ENCODE data around the gene ZBTB8A.
A peak's percentile ranks its signal among the peaks of the same experiment; 100 is the strongest.
"Not testable (repeated sequence)": the region's sequence is repeated elsewhere in the genome, so short reads cannot be mapped to it uniquely, and the experiment has no call there.

ZBTB8A gene

DNA sequence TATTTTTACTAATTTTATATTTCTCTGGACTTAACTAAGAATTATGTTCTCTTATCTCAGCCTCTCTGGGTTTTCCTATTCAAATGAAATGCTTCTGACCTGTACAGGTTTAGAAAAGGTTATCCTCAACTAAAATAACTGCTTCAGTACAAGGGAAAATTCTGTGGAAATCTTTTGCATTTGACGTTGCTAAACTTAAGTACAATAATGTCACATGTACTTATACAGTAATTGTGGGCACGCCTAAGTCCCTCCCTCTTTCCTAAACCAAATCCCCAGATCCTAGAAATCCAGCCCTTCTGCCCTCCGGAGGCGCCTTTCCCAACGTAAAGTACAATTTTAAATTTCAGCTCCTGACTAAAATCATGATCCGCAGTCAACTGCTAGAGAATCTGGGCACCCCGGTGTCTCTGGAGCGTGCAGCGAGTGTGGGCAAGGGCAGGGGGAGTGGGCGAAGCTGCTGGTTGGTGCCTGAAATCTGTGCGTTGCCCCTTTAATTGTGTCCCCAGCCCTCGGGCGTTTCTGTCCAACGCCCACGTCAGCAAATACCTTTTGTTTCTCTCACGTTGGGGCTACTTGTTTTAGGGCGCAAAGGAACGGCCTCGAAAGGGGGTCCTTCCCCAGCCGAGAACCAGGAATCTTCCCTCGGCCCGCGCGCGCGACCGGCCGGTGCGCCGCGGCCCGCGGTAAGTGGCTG is at the start of gene ZBTB8A:
Gene ZBTB8A, plus strand, starts transcription at position 541 of the 697 bp plus-strand sequence. CDS start 53,505 bp downstream, outside the sequence.
- DNase-seq (ENCODE audit: insufficient read length, low spot score) (no peak), FAIRE-seq (no peak)

DNA sequence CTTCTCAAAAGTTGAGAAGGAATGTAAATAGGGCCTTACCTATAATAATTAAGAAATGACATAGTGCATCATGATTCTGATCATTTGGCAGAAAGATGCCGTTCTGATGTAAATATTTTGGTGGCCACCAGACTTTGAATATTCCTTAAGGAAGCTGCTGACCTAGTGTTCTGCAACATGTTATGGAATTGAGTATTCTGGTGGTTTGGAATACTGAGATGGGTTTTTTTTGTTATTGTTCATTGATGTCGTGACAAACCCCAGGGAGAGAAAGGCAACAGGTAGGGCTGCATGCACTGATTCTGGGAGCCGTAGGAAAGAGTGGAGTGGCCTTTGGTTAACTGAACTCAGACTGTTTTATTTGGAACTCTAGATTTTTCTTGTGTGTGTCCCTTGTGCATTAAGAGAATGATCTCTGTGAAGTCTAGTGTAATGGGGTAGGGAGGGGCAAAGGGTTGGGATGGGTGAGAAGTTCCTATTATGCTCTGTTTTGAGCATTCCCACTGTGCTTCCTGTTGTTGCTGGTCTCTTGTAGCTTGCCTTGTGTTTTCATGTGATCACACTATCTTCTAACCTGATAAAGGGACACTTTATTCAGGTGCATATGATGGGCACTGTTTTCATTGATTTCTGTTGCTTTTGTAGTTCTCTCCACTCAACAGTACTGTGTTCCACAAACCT is 49.3 kb upstream of the ZBTB8A start:
- no peak for FAIRE-seq

DNA sequence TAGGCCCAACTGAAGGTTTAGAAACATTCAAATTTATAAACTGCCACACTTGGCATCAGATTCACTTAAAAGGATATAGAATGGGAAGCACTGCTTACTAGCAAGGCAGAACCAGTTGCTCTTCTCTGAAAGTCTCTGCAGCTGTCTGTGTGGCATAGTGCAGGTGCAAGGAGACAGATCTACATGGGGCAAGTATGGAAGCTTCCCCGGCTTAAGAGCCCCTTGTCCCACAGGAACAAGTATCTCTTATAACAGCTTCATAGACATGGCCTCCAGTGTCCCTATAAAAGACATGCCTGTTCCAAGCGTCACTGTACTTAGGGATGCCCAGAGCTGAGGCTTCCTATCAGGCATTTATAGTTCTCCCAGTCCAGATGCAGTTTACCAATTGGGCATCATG is 47.8 kb upstream of the ZBTB8A start:
- DNase-seq (ENCODE audit: insufficient read length, low spot score), result no peak
- no peak for FAIRE-seq

More for the DNA sequence above, 49.3 kb upstream of the ZBTB8A start:
- DNase-seq (ENCODE audit: insufficient read length, low spot score), result no peak

DNA sequence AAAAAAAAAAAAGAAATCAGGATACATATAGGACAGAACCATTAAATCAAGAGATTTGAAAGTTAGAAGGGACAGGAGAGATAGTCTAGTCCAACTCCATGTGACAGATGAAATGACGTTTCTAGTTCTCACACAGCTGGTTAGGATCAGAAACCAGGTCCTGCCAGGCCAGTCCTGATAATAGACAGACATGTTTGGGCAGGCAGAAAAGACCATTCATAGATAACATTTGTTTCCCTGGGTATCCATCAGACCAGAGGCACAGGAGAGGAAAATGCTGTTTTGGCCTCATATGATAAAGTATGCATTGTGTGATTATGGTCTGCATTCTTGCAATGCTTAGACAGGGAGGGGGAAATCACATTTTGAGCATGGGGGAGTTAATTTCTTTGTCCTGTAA is 45.0 kb upstream of the ZBTB8A start:
- DNase-seq (ENCODE audit: insufficient read length, low spot score) (no peak), FAIRE-seq (no peak)

DNA sequence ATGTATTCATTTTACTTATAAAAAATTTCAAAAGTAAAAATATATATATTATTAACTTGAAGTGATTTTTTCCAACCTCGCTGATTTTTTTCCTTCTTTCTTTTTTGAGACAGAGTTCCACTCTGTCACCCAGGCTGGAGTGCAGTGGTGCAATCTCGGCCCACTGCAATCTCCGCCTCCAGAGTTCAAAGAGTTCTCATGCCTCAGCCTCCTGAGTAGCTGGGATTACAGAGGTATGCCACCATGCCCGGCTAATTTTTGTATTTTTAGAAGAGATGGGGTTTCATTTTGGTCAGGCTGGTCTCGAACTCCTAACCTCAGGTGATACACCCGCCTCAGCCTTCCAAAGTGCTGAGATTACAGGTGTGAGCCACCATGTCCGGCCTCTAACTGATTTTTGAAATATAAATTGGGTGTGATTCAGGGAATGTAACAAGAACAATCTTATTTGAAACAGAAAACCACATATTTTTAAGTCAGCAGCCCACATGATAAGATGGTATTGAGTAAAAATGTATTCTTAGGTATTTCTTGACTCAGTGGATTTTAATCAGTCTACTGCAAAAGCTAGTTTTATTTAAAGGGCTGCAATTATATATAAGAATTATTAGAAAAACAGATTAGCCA is 44.4 kb upstream of the ZBTB8A start:
- no peak for FAIRE-seq
- no peak for DNase-seq (ENCODE audit: insufficient read length, low spot score)

DNA sequence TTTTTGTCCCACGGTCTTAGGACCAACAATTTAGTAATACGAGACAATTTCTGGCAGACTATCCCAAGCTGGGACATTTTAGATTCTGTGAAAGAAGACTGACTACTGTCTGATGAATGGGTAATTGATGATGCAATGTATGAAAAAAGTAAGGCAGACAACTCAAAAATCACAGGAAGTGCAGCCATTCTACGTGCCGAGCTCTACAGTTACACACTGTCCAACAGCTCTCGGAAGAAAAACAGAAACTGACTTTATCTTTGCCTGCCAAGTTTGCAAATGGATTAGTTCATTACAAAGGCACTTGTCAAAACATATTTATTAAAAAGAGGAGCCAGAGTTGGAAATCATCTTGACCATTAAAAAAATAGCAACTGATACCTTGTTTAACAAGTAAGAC is 43.1 kb upstream of the ZBTB8A start:
- FAIRE-seq (no peak), DNase-seq (ENCODE audit: insufficient read length, low spot score) (no peak)

DNA sequence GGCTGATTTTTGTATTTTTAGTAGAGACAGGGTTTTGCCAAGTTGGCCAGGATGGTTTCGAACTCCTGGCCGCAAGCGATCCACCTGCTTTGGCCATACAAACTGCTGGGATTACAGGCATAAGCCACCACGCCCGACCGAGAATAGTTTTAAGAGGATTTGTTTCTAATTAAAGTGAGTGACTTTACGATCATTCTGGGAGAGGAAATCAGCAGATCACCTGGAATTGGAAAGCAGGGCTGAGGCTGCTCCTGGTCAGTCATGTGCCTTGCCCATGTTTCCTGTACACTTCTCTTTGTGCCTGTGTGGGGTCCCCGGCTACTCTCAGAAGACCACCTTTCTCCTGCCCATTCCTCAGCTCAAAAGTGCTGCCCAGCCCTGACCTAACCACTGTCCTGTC is 40.5 kb upstream of the ZBTB8A start:
- no peak for FAIRE-seq

DNA sequence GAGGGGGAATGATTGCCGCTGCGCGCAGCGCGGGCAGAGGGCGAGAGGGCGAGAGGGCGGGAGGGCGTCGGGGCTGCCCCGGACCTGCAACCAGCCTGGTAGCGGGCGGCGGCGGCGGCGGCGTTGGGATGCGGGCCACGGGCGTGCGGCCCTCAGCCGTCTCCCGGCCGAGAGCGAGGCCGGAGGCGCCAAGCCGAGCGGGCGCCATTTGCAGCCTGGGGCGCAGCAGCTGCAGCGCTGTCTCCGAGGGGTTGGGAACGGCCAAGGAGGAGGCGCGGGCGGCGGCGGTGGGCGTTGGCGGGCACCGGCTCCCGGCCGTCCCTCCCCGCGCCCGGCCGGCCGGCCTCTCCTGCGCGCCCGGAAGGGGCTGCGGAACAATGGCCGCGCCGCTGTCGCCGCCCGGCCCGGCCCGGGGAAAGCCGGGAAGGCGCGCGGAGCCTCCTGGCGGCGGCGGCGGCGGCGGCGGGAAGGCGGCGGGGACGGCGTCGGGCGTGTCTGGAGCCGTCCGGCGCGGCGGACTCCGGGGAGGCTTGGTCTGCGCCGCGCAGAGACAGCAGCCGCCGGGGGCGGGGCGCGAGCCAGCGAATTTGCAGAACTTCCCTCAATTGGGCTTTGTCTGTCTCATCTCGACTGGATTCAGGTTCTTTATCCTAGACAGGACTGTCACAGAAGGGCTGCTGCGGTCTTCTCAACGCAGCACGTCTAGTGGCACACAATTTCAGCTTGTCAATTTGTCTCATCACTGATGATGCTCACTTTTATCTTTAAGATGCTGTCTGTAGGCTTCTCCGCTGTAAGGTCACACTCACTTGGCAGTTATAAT is 38.6 kb upstream of the ZBTB8A start:
- DNase-seq (ENCODE audit: insufficient read length, low spot score) (peak; percentile 75), FAIRE-seq (peak; percentile 47)

More for the DNA sequence above, 40.5 kb upstream of the ZBTB8A start:
- DNase-seq (ENCODE audit: insufficient read length, low spot score), result no peak

DNA sequence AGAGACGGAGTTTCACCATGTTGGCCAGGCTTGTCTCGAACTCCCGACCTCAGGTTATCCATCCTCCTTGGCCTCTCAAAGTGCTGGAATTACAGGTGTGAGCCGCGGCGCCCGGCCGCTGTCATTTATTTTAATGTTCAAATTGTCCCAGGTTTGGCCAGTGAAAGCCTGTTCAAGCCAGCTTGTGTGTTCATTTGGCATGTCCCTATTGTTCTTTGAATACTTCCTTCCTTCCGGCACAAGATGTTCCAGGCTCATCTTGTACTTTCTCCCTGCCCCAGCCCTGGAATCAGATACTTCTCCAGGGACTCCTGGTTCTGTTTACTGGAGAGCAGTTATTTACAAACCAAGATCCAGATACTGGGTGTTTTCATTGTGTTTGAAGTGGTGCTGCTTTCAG is 37.4 kb upstream of the ZBTB8A start:
- FAIRE-seq (no peak), DNase-seq (ENCODE audit: insufficient read length, low spot score) (no peak)

DNA sequence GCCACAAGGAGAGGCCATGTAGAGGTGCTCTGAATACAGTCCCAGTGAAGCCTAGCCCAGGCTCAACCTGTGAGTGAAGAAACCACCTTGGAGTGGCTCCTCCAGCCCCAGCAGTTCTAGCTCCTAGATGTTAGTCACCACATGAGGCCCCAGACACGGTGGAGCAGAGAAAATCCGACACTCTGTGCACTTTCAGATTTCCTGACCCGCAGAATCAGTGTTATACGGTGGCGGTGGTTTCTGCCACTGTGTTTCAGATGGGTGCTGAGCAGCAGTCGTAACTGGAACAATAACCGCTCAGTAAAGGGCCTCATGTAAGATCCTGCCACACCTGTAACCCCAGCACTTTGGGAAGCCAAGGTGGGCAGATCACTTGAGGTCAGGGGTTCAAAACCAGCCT is 36.1 kb upstream of the ZBTB8A start:
- DNase-seq (ENCODE audit: insufficient read length, low spot score) (no peak), FAIRE-seq (no peak)

DNA sequence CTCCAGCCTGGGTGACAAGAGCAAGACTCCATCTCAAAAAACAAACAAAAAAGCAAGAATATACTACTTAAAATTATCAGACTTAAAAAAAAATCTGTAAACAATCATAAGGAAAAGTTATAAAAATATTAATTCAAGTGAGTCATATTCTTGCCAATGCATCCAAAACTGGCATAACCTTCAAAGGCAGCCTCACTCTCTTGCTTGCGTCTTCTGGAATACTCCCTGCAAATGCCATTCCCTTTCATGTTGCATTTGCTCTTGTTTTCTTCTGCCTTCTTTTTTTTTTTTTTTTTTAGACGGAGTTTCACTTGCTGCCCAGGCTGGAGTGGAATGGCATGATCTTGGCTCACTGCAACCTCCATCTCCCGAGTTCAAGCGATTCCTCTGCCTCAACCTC is 32.2 kb upstream of the ZBTB8A start:
- DNase-seq (ENCODE audit: insufficient read length, low spot score), result no peak
- no peak for FAIRE-seq

DNA sequence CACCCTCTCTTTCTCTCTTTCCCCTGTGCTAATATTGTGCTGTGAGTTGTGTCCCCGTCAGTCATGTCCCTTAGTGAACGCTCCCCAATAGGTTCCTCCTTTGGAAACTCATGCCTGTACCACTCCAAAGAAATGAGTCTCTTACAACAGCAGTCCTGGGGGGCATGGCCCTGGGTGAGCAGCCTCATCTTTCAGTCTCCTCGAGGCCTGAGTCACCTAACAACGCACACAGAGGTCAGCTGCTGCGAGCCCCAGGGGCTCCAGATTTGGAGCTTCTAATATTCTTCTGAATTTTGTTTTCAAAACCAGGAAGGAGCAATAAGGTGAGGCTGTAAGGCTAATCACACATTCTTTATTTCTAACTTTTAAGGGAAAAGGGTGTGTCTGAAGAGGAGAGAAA is 30.5 kb upstream of the ZBTB8A start:
- DNase-seq (ENCODE audit: insufficient read length, low spot score), result no peak
- no peak for FAIRE-seq

DNA sequence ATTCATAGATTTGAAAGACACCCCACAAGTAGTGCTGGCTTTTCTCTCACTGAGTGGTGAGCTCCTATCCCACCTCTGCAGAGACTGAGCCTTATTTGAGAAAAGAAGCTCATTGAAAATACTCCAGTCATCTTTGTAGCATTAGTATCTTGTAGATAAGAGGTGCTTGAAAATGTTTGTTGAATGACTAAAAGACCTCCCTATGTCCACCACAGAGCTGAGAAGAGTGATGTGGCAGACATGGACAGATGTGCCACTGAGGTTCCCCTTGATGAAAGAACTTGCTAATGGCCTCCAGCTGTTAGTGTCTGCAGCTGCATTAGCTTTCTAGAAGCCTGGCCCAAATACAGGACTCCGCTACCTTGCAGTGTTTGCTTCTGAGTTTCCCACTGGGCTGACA is 29.3 kb upstream of the ZBTB8A start:
- FAIRE-seq, result no peak

DNA sequence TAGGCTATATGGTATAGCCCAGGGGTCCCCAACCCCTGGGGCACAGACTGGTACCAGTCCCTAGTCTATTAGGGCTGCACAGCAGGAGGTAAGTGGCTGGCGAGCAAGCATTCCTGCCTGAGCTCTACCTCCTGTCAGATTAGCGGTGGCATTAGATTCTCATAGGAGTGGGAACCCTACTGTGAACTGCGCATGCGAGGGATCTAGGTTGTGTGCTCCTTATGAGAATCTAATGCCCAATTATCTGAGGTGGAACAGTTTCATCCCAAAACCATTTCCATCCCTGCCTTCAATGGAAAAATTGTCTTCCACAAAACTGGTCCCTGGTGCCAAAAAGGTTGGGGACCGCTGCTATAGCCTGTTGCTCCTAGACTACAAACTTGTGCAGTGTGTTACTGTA is 22.8 kb upstream of the ZBTB8A start:
- FAIRE-seq (no peak), DNase-seq (ENCODE audit: insufficient read length, low spot score) (no peak)

More for the DNA sequence above, 29.3 kb upstream of the ZBTB8A start:
- DNase-seq (ENCODE audit: insufficient read length, low spot score), result no peak

DNA sequence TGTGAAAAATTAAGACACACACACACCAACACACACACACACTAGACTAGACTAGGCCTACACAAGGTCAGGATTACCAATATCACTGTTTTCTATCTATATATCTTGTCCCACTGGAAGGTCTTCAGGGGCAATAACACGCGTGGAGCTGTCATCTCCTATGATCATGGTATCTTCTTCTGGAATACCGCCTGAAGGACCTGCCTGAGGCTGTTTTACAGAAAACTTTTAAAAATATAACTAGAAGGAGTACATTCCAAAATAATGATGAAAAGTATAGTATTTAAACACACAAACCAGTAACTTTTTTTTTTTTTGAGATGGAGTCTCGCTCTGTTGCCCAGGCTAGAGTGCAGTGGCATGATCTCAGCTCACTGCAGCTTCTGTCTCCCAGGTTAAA is 20.3 kb upstream of the ZBTB8A start:
- no peak for DNase-seq (ENCODE audit: insufficient read length, low spot score)
- FAIRE-seq, result no peak

DNA sequence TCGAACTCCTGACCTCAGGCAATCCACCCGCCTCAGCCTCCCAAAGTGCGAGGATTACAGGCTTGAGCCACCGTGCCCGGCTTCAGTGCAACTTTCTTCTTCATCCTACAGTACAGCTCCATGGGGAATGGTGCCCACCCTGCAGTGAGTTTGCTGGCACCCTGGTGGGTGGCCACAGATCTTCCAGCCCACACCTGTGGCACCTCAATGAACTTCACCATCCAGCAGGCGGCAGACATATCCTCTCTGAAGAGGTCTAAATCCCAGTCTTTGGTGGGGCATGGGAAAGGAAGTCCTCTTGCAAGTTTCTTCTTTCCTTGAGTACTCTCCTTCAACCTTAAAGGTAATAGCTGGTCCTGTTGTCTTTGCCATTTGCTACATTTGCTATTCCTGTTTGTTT is 18.1 kb upstream of the ZBTB8A start:
- no peak for DNase-seq (ENCODE audit: insufficient read length, low spot score)
- no peak for FAIRE-seq

DNA sequence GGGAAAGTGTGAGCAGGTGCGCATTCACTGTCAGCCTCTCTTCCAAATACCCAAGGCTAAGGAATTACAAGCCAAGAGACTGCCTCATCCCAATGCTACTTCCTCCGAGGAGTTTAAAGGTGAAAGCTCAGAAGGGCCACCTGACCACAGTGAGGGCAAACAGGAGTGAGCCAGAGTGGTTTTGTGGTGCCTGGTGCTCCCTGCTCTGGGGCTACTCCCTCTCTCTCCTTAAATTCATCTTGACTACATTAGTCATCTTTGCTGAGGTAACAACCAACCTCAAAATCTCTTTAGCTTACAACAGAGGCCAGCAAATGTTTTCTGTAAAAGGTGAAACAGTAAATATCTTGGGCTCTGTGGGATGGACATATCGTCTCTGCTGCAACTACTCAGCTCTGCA is 14.2 kb upstream of the ZBTB8A start:
- FAIRE-seq (no peak), DNase-seq (ENCODE audit: insufficient read length, low spot score) (no peak)

DNA sequence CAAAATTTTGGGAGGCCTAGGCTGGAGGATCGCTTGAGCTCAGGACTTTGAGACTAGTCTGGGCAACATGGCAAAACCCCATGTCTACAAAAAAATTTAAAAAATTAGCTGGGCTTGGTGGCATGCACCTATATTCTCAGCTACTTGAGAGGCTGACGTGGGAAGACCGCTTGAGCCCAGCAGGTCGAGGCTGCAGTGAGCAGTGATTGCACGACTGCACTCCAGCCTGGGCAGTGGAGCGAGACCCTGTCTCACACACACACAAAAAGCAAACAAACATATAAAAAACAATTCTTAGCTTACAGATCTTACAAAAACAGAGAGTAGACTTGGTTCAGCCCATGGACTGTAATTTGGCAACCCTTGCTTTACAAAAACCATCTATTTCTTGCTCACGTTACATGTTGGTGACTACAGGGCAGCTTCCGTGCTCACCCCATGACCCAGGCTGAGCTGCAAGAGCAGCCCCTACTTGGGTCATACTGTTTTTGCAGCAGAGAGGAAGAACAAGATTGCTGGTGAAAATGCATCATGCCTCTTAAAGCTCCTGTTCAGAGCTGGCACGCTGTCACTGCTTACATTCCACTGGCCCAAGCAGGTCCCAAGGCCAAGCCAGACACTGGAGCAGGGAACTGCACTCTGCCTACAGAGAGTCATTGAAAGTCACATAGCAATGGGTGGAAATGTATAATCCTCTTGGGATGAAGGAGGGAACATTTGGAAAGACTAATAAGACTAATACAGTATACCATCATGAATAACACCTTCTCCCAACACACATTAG is 13.4 kb upstream of the ZBTB8A start:
- DNase-seq (ENCODE audit: insufficient read length, low spot score), result no peak
- no peak for FAIRE-seq

DNA sequence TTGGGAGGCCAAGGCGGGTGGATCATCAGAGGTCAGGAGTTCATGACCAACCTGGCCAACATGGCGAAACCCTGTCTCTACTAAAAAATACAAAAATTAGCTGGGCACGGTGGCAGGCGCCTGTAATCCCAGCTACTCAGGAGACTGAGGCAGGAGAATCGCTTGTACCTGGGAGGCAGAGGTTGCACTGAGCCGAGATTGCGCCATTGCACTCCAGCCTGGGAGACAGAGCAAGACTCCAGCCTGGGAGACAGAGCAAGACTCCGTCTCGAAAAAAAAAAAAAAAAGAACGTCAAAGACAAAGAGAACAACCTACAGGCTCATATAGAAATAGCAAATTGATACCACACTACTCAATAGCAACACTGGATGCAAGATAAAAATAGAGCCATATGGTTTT is 10.7 kb upstream of the ZBTB8A start:
- not testable (repeated sequence) for FAIRE-seq; DNase-seq (ENCODE audit: insufficient read length, low spot score)

DNA sequence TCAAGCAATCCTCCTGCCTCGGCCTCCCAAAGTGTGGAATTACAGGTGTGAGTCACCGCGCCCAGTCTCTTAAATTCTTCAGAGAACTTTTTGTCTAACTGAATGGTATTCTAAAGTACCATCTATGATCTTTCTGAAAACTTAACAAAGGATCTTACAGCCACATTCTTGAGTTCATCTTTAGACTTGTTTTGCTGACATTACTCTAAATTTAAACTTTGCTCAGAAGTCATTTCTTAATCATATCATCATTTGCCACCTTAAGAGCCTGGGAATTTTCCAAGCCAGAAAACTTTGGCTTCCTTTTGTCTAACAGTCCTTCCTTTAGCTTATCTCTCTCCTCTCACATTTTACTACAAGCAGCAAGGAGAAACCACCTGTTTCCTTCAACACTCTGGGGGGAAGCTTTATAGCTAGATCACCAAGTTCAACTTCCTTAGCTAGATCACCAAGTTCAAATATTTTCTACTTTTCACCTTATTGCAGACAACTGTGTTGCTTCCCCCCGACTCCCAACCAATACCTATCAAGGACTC is 5.4 kb upstream of the ZBTB8A start:
- FAIRE-seq (no peak), DNase-seq (ENCODE audit: insufficient read length, low spot score) (no peak)

Measured in GM19239 (cell line).